K562 (cell line): Measurements from ENCODE around the gene MICU1. TPM values are rescaled to one million over a fixed set of nuclear protein-coding genes. Genes with fewer than 3 reads are reported as not detected.

Experiments
- ATAC-seq: fragments of 200-7000 bp; cut with Tn5 transposase; 3 replicates; pipeline ENCODE4 v1.9.1; 2020; ENCODE audit warnings: moderate library complexity
- BruUV-seq: library from RNA; stranded (reverse); fragments of 400-500 nt; replicated peaks from 2 replicates; lab custom pipeline; 2021; lab: Mats Ljungman, UMichigan
- CTCF ChIA-PET: fragments of 300-600 bp; formaldehyde crosslinking; extraction: SDS; loops from one replicate; lab custom pipeline; 2021; ENCODE audit warnings: low intra/inter-chr PET ratio; lab: Yijun Ruan, JAX
- POLR2A ChIA-PET: fragments of 300-600, 350-650 bp; sonication (Branson Sonifier 250); formaldehyde crosslinking; extraction: SDS; loops from one replicate; lab custom pipeline; 2021; ENCODE audit warnings: antibody characterized with exemption, inconsistent platforms; lab: Yijun Ruan, JAX
- DNase-seq, 4 experiments: peaks; one replicate each; pipeline versions ENCODE4 v3.0.0 to v3.0.0-alpha.2; 2011 to 2018; ENCODE audit warnings: low spot score in 3 of 4, mixed read lengths in 3 of 4; ENCODE audit errors: extremely low read depth in 1 of 4
- FAIRE-seq: peaks from 2 replicates; lab custom pipeline; 2011; peaks lifted over from hg19 to GRCh38; lab: Jason Lieb, UNC
- H2AFZ ChIP-seq: 2 replicates; pipeline ENCODE4 v1.6.0; 2011; ENCODE audit warnings: low read depth, low read length, control low read depth, inconsistent platforms
- H3K27ac ChIP-seq: fragments of 200-600 bp; 3 replicates; pipeline ENCODE4 v1.8.0; 2011; ENCODE audit warnings: low read depth, mild to moderate bottlenecking, control low read depth, inconsistent platforms, low read length, moderate library complexity, mixed read lengths; ENCODE audit errors: extremely low read depth
- H3K27me3 ChIP-seq, 2 experiments: fragments of 300-600 bp in 1 of 2; 2 replicates in 1 of 2; 3 replicates in 1 of 2; pipeline versions ENCODE4 v1.6.0 to v1.8.0; 2011; ENCODE audit warnings: inconsistent platforms in 2 of 2, low read length in 2 of 2, mild to moderate bottlenecking in 1 of 2, mixed read lengths in 1 of 2, moderate library complexity in 1 of 2; ENCODE audit not compliant: control insufficient read depth in 2 of 2, insufficient read depth in 2 of 2
- H3K36me3 ChIP-seq: fragments of 300-600 bp; 3 replicates; pipeline ENCODE4 v1.8.0; 2011; ENCODE audit warnings: mild to moderate bottlenecking, low read length, inconsistent platforms; ENCODE audit not compliant: control insufficient read depth, insufficient read depth
- H3K4me1 ChIP-seq, 2 experiments: fragments of 200-600 bp in 1 of 2; replicated peaks in 1 of 2; 2 replicates in 1 of 2; 3 replicates in 1 of 2; pipeline versions ENCODE4 v1.5.1 to v1.8.0; 2011; ENCODE audit warnings: inconsistent platforms in 2 of 2, low read length in 2 of 2, mild to moderate bottlenecking in 1 of 2, mixed read lengths in 1 of 2, moderate library complexity in 1 of 2; ENCODE audit not compliant: control insufficient read depth in 2 of 2, insufficient read depth in 2 of 2
- H3K4me2 ChIP-seq: 2 replicates; pipeline ENCODE4 v1.6.1; 2011; ENCODE audit warnings: low read length, control low read depth, inconsistent platforms, mixed read lengths; ENCODE audit not compliant: insufficient read depth
- H3K4me3 ChIP-seq: fragments of 200-600 bp; sonication (generic), shearing (Covaris generic); 2 replicates; pipeline ENCODE4 v1.5.1; 2016; ENCODE audit warnings: control low read depth, inconsistent platforms
- H3K79me2 ChIP-seq: fragments of 200-600 bp; 3 replicates; pipeline ENCODE4 v1.8.0; 2011; ENCODE audit warnings: low read length, inconsistent platforms; ENCODE audit not compliant: control insufficient read depth, insufficient read depth
- H3K9ac ChIP-seq, 2 experiments: 2 replicates each; pipeline versions ENCODE4 v1.6.0 to v1.6.1; 2011; ENCODE audit warnings: low read depth in 2 of 2, low read length in 2 of 2, control low read depth in 1 of 2, inconsistent platforms in 1 of 2, mild to moderate bottlenecking in 1 of 2, mixed read lengths in 1 of 2; ENCODE audit not compliant: insufficient read depth in 1 of 2
- H3K9me1 ChIP-seq: one replicate; pipeline ENCODE4 v1.6.0; 2011; ENCODE audit warnings: inconsistent platforms, mild to moderate bottlenecking, low read length, moderate library complexity; ENCODE audit not compliant: control insufficient read depth, insufficient read depth
- H3K9me3 ChIP-seq: replicated peaks from 2 replicates; pipeline ENCODE4 v1.5.1; 2011; ENCODE audit warnings: low read depth, low read length, inconsistent platforms; ENCODE audit not compliant: control insufficient read depth, insufficient read depth
- H4K20me1 ChIP-seq: replicated peaks from 2 replicates; pipeline ENCODE4 v1.6.1; 2011; ENCODE audit warnings: low read length, inconsistent platforms, mixed read lengths; ENCODE audit not compliant: control insufficient read depth, insufficient read depth
- BRCA1 ChIP-seq, 2 experiments: fragments of 450-650 bp in 1 of 2; sonication (generic) in 1 of 2; formaldehyde crosslinking in 1 of 2; IDR thresholded peaks; 2 replicates each; pipeline versions ENCODE4 v1.5.0 to v1.6.1; 2017 to 2020; ENCODE audit warnings: mild to moderate bottlenecking in 1 of 2, missing genetic modification reagents in 1 of 2
- EP400 ChIP-seq: fragments of 450-650 bp; IDR thresholded peaks from 2 replicates; pipeline ENCODE4 v1.6.1; 2017; ENCODE audit warnings: antibody characterized with exemption, mild to moderate bottlenecking, moderate library complexity
- HDAC6 ChIP-seq: IDR thresholded peaks from 2 replicates; pipeline ENCODE4 v1.6.1; 2012; ENCODE audit warnings: low read depth, mild to moderate bottlenecking, control low read depth, inconsistent platforms, low read length, moderate library complexity
- NCOA6 ChIP-seq: fragments of 450-650 bp; IDR thresholded peaks from 2 replicates; pipeline ENCODE4 v1.6.1; 2017; ENCODE audit warnings: mild to moderate bottlenecking
- POLR2G ChIP-seq: fragments of 200-400 bp; formaldehyde crosslinking; IDR thresholded peaks from 2 replicates; pipeline ENCODE4 v1.6.1; 2017; ENCODE audit warnings: low read depth, mild to moderate bottlenecking, antibody characterized with exemption, low read length, moderate library complexity
- RFX7 ChIP-seq: fragments of 250-450 bp; sonication (Bioruptor Pico); IDR thresholded peaks from 2 replicates; pipeline ENCODE4 v1.5.1; 2021; ENCODE audit warnings: mild to moderate bottlenecking
- XRCC3 ChIP-seq: fragments of 450-650 bp; IDR thresholded peaks from 2 replicates; pipeline ENCODE4 v1.6.1; 2017; ENCODE audit warnings: mild to moderate bottlenecking, moderate library complexity
- ZFP30 ChIP-seq: fragments of 250-450 bp; sonication (Bioruptor Pico); IDR thresholded peaks from 2 replicates; pipeline ENCODE4 v1.8.0; 2022; ENCODE audit warnings: moderate library complexity, mild to moderate bottlenecking, inconsistent platforms, borderline replicate concordance
- ZNF699 ChIP-seq: fragments of 250-450 bp; sonication (Bioruptor Pico); IDR thresholded peaks from 2 replicates; pipeline ENCODE4 v1.8.0; 2021; ENCODE audit warnings: mild to moderate bottlenecking, moderate library complexity; ENCODE audit not compliant: insufficient replicate concordance
- in situ Hi-C: fragments of 300-500 bp; cut with MboI; formaldehyde crosslinking; loops from 4 replicates; pipeline ENCODE4 v1.15.0; 2018; ENCODE audit warnings: inconsistent platforms, mixed read lengths
- intact Hi-C: fragments of 100-400 bp; cut with micrococcal nuclease; formaldehyde crosslinking; loops from 2 replicates; pipeline ENCODE4 v1.14.2; 2022
- polyA plus RNA-seq, 8 experiments: library from polyadenylated mRNA; depleted of rRNA in 4 of 8; stranded (reverse) in 5 of 8; unstranded in 3 of 8; fragments of >200 nt; fragmentation: Nextera tagmentation in 2 of 8; fragmentation: Illumina TruSeq in 1 of 8; extraction: Ambion mirVana in 2 of 8; extraction: Trizol in 1 of 8; gene quantifications; 2 replicates each; pipeline versions ENCODE4 v1.2.1 to v1.2.3, GENCODE V29; 2011 to 2014; ENCODE audit warnings: inconsistent platforms in 1 of 8, missing spikeins in 1 of 8
- total RNA-seq, 7 experiments: library from RNA; depleted of rRNA in 6 of 7; stranded (reverse); fragments of >200 nt in 6 of 7; fragmentation: Illumina TruSeq in 2 of 7; extraction: Trizol in 2 of 7; gene quantifications; 2 replicates each; pipeline versions ENCODE4 v1.2.1 to v1.2.3, GENCODE V29; 2011 to 2021; ENCODE audit warnings: low replicate concordance in 1 of 7
- TF ChIP-seq, protein P1 (sequence below): sonication (generic); formaldehyde crosslinking; IDR thresholded peaks from 2 replicates; pipeline ENCODE4 v1.5.0; 2020; ENCODE audit warnings: missing genetic modification reagents
- TF ChIP-seq, protein P2 (sequence below): sonication (generic); formaldehyde crosslinking; IDR thresholded peaks from 2 replicates; pipeline ENCODE4 v1.9.0; 2022; ENCODE audit warnings: mild to moderate bottlenecking, missing genetic modification reagents
- TF ChIP-seq, protein P3 (sequence below): fragments of 450-650 bp; IDR thresholded peaks from one replicate; pipeline ENCODE4 v1.6.1; 2018; ENCODE audit warnings: mild to moderate bottlenecking, moderate library complexity; ENCODE audit not compliant: partially characterized antibody
- TF ChIP-seq, protein P4 (sequence below): fragments of 450-650 bp; formaldehyde crosslinking; IDR thresholded peaks from 2 replicates; pipeline ENCODE4 v1.4.0; 2020; ENCODE audit warnings: mild to moderate bottlenecking, moderate library complexity
- TF ChIP-seq, protein P5 (sequence below): sonication (generic); formaldehyde crosslinking; IDR thresholded peaks from 2 replicates; pipeline ENCODE4 v1.9.0; 2022; ENCODE audit warnings: mild to moderate bottlenecking, missing genetic modification reagents
- TF ChIP-seq, protein P6 (sequence below): sonication (generic); formaldehyde crosslinking; IDR thresholded peaks from 2 replicates; pipeline ENCODE4 v1.8.0; 2022; ENCODE audit warnings: mild to moderate bottlenecking, missing genetic modification reagents
- TF ChIP-seq, protein P7 (sequence below): fragments of 450-650 bp; formaldehyde crosslinking; IDR thresholded peaks from 2 replicates; pipeline ENCODE4 v1.4.0; 2022; ENCODE audit warnings: missing genetic modification characterization

MICU1 gene
- total and polyA plus RNA-seq, 9 of the 15 experiments (the other 6 are each of a cell fraction or from before 2014, with no cell fraction given), result 29.3 to 76.8 (median 48.4) TPM

DNA sequence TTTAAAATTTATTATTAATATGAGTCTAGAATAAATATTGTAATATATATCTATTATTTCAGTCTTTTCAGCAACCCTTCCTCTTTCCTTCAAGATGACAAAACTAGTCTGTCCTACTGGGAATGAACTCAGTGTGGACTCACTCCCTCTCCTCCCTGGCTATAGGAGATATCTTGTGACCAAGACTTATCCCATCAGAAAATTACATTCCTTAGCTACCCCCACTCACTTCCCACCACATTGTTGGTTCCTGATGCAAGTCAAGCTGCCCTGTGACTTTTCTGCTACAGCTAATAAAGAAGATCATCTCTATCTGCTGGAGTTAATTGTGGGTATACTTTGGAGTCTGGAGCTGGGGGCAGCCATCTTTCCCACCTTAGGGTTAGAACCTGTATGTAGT, 38.1 kb upstream of the MICU1 start:
- ATAC-seq, result no peak
- no peaks in the 10 kb centered on the region for H3K36me3 ChIP-seq
- intact Hi-C loops (no loop called here), in situ Hi-C loops (no loop called here)
- no peaks in the 10 kb centered on the region for H3K9me3 ChIP-seq
- peaks cover 3 to 5% of the 10 kb centered on the region in 2 experiments; a peak in 2 of 5 replicates for H3K4me1 ChIP-seq
- peak overlapping the region; percentile 18; the same call in 1 of the 2 replicates for H2AFZ ChIP-seq
- H4K20me1 ChIP-seq, result no peaks in the 10 kb centered on the region
- DNase-seq, result no peak
- no peak overlapping the region for H3K9ac ChIP-seq
- POLR2A ChIA-PET, result interaction anchor here (1.2 to 2.2 kb wide), 3 partner anchors 11 to 38 kb away, joined by 4 to 7 read pairs (median 4); partner anchors contain the start of gene MICU1
- no peak overlapping the region for H3K4me3 ChIP-seq
- no peaks in the 10 kb centered on the region for H3K79me2 ChIP-seq
- H3K27ac ChIP-seq, result no peak overlapping the region
- no peak overlapping the region for H3K4me2 ChIP-seq
- H3K27me3 ChIP-seq, result no peaks in the 10 kb centered on the region
- CTCF ChIA-PET, result no interaction called here
- no peak for FAIRE-seq
- BruUV-seq, result no TSS peak
- H3K9me1 ChIP-seq, result no peaks in the 10 kb centered on the region
- TF ChIP-seq RFX7 (CRISPR knock-in tag) (no peak), ZNF699 (no peak), ZFP30 (no peak), NCOA6 (no peak), XRCC3 (no peak), POLR2G (no peak), BRCA1 (IDR thresholded peaks at IDR 0.05) (no peak), BRCA1 (CRISPR knock-in tag; IDR thresholded peaks at IDR 0.05) (no peak), HDAC6 (no peak), EP400 (no peak)
- TF ChIP-seq, protein P1, sequence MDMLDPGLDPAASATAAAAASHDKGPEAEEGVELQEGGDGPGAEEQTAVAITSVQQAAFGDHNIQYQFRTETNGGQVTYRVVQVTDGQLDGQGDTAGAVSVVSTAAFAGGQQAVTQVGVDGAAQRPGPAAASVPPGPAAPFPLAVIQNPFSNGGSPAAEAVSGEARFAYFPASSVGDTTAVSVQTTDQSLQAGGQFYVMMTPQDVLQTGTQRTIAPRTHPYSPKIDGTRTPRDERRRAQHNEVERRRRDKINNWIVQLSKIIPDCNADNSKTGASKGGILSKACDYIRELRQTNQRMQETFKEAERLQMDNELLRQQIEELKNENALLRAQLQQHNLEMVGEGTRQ (CRISPR knock-in tag), result no peak
- TF ChIP-seq, protein P2, sequence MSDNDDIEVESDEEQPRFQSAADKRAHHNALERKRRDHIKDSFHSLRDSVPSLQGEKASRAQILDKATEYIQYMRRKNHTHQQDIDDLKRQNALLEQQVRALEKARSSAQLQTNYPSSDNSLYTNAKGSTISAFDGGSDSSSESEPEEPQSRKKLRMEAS (CRISPR knock-in tag), result no peak
- TF ChIP-seq, protein P3, sequence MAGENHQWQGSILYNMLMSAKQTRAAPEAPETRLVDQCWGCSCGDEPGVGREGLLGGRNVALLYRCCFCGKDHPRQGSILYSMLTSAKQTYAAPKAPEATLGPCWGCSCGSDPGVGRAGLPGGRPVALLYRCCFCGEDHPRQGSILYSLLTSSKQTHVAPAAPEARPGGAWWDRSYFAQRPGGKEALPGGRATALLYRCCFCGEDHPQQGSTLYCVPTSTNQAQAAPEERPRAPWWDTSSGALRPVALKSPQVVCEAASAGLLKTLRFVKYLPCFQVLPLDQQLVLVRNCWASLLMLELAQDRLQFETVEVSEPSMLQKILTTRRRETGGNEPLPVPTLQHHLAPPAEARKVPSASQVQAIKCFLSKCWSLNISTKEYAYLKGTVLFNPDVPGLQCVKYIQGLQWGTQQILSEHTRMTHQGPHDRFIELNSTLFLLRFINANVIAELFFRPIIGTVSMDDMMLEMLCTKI, result no peak
- TF ChIP-seq, protein P4, sequence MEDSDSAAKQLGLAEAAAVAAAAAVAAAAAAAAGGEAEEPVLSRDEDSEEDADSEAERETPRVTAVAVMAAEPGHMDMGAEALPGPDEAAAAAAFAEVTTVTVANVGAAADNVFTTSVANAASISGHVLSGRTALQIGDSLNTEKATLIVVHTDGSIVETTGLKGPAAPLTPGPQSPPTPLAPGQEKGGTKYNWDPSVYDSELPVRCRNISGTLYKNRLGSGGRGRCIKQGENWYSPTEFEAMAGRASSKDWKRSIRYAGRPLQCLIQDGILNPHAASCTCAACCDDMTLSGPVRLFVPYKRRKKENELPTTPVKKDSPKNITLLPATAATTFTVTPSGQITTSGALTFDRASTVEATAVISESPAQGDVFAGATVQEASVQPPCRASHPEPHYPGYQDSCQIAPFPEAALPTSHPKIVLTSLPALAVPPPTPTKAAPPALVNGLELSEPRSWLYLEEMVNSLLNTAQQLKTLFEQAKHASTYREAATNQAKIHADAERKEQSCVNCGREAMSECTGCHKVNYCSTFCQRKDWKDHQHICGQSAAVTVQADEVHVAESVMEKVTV (CRISPR knock-in tag), result no peak
- TF ChIP-seq, protein P5, sequence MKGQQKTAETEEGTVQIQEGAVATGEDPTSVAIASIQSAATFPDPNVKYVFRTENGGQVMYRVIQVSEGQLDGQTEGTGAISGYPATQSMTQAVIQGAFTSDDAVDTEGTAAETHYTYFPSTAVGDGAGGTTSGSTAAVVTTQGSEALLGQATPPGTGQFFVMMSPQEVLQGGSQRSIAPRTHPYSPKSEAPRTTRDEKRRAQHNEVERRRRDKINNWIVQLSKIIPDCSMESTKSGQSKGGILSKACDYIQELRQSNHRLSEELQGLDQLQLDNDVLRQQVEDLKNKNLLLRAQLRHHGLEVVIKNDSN, result no peak
- TF ChIP-seq, protein P6, sequence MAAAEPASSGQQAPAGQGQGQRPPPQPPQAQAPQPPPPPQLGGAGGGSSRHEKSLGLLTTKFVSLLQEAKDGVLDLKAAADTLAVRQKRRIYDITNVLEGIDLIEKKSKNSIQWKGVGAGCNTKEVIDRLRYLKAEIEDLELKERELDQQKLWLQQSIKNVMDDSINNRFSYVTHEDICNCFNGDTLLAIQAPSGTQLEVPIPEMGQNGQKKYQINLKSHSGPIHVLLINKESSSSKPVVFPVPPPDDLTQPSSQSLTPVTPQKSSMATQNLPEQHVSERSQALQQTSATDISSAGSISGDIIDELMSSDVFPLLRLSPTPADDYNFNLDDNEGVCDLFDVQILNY (CRISPR knock-in tag), result no peak
- TF ChIP-seq, protein P7, sequence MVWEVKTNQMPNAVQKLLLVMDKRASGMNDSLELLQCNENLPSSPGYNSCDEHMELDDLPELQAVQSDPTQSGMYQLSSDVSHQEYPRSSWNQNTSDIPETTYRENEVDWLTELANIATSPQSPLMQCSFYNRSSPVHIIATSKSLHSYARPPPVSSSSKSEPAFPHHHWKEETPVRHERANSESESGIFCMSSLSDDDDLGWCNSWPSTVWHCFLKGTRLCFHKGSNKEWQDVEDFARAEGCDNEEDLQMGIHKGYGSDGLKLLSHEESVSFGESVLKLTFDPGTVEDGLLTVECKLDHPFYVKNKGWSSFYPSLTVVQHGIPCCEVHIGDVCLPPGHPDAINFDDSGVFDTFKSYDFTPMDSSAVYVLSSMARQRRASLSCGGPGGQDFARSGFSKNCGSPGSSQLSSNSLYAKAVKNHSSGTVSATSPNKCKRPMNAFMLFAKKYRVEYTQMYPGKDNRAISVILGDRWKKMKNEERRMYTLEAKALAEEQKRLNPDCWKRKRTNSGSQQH (CRISPR knock-in tag), result no peak
